EH (cell line): Measurements from ENCODE around the gene LRRC27.

Experiments
- DNase-seq: peaks from one replicate; pipeline ENCODE4 v3.0.0-alpha.2; 2015; ENCODE audit warnings: low read depth

LRRC27 gene

GRCh38 chr10:132427006-132427771, 95.2 kb downstream of the LRRC27 start:
- DNase-seq: no peak

GRCh38 chr10:132427939-132428367, 96.0 kb downstream of the LRRC27 start:
- no peak for DNase-seq

- DNase-seq: no peak
These were observed 96.5 kb downstream of the LRRC27 start for GRCh38 chr10:132428486-132428995.
